Measurements from ENCODE around the gene PIPOX.

PIPOX gene, protein sequence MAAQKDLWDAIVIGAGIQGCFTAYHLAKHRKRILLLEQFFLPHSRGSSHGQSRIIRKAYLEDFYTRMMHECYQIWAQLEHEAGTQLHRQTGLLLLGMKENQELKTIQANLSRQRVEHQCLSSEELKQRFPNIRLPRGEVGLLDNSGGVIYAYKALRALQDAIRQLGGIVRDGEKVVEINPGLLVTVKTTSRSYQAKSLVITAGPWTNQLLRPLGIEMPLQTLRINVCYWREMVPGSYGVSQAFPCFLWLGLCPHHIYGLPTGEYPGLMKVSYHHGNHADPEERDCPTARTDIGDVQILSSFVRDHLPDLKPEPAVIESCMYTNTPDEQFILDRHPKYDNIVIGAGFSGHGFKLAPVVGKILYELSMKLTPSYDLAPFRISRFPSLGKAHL

DNA sequence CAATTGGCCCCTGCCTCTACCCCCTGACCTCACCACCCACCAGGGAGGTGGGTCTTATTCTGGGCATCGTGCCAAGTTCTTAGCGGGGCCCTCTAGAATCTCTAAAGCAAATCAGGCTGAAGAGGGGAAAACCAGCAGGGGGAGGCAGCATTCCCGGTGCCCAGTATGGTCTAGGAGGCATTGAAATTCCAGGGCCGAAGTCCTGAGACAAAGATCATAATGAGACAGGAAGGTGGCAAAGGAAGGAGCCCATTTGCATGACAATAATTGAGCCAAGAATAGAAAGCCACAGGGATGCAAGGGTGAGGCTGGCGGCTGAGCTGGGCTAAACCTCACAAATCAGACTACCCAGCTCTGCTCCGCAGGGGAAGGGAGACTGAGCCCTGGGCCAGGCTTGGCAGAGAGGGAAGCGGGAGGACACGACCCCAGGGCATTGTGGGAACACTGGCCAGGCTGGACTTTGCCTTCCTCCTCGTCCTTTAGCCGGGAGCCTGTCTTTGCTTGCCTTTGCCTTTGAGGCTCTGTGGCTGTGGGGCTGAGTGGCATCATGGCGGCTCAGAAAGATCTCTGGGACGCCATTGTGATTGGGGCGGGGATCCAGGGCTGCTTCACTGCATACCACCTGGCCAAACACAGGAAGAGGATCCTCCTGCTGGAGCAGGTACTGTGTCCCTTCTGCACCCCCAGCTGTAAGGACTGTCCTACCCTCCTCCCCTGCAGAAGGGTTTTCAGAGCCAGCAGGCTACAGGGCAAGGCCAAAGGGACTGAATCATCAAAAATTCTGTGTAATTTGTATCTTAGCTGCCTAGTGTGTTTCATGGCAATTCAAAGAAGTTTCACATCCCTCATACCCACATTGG is at the start of gene PIPOX:
Gene PIPOX, plus strand, starts transcription at position 463 of the 860 bp plus-strand sequence. Its CDS starts 85 bp downstream, at position 548.
- peak in 1 of 2 experiments; percentile 17 for DNase-seq

DNA sequence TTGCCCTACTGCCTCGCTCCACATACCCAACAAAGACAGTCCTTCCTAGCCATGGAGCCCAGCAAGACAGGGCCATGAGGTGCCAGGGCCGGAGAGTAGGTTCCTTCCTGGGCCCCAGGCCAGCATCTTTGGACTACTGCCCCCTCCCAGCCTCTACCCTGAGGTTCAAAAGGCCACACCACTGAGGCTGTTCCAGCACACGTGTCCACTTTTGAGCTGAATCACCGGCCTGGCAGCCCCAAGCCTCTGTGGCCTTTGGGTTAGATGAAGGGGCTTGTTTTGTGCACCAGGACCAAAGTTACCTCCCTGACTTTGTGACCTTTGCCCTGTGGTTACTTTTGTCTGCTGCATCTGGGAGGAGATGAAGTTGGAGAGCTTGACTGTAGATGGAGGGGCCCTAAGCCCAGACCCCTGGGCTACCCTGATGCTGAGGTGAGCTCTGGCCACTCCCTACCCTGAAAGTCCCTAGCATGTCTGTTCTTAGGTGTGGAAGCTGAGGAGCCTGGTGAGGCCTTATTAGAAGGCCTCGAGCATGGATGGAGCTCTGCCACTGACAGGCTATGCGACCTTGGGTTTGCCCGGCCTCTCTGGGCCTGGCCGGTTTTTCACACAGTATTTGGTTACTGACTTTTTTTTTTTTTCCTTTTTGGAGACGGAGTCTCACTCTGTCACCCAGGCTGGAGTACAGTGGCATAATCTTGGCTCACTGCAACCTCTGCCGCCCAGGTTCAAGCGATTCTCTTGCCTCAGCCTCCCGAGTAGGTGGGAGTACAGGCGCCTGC is 49.1 kb upstream of the PIPOX start:
- DNase-seq: no peak

GRCh38 chr17:28996554-28997096 is 46.3 kb upstream of the PIPOX start:
- no peak for DNase-seq

- no peak for DNase-seq
Measured at GRCh38 chr17:28997806-28998205, 45.1 kb upstream of the PIPOX start.

- peak in 1 of 2 experiments; percentile 61 for DNase-seq
Measured at GRCh38 chr17:28999206-28999605, 43.7 kb upstream of the PIPOX start.

DNA sequence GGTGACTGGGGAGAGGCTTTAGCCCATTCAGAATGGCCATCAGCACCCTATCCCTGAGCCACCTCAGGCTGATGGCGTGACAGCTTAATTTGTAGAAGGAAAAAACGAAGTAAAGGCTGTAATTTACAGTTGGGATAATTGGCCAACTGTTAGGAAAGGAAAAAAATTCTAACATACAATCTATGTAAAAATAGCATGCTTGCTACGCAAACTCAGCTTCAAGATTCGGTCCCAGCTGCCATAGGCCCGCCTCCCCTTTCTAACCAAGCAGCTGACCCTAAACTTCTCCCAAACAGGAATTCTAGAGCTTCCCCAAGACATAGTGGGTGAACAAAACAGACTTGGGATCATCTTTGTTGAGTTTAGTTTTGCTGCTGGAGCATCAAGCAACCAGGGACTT is 42.0 kb upstream of the PIPOX start:
- no peak for DNase-seq

- DNase-seq: no peak
Measured at GRCh38 chr17:29002811-29003210, 40.1 kb upstream of the PIPOX start.

DNA sequence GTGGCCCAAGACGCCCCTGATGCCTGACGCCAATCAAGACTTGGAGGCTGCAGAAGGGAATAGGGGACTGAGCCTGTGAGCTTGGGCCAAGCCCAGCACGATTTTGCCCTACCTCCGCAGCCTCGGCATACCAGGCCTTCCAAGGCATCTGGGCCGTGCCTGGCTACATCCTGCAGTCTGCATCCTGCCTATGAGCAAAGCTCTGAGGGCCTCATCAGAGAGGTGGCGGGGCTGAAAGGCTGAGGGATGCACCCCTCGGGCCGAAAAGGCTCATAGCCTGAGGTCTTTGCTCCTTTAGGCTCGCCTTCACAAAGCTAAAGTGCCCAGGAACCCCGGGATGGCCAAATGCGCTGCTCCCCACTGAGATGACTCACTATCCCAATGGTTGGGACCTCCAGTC is 39.7 kb upstream of the PIPOX start:
- DNase-seq: no peak

DNA sequence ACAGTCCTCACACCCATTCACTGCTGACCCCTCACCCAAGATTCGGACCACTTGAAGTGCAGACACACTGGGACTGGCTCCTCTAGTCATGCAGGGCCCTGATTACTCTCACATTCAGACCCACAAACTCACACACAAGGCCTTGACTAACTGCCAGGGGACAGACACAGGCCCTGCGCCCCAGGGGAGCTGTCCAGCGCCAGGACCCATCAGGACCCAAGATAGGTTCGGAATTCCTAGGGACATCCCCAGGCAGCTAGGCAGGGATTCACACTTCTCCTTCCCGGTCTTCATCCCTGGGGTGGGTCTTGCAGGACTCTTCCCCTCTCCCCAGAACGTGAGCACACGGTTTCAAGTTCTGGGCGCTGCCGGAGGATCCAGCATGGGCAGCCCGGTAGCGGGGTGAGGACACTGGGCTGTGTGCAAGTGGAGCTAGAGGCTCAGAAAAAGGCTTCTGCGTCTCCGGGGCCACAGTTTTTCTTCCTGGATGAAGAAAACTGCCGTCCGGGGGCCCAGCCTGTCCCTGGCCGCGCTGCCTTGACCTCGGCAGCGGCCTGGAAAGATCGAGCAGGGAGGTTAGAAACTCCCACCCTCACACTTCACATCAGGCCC is 38.8 kb upstream of the PIPOX start:
- no peak for DNase-seq

GRCh38 chr17:29005936-29006511 is 36.9 kb upstream of the PIPOX start, which contains the start of gene SEZ6:
Gene SEZ6 (minus strand): TSS chr17:29006033. CDS start chr17:29005869, 164 bp downstream.
- DNase-seq: peak in 1 of 2 experiments; percentile 60

DNA sequence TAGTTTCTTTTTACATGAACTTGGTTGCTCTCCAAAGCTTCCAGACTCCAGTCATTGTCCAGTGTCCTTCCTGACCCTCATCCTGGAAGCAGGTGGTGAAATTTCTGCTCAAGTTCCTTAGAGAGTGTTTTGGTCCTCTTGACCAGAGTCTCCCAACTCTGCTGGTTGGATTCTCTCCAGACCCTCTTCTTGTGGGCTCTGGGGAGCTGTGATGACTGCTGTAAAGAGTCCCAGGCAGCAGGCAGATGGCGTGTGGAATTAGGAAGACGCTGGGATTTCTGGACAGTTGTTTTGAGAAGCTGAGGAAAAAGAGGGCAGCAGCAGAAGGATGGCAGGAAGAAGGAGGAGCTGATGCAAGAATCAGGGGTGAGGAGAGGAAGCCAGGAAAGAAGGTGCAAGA is 35.5 kb upstream of the PIPOX start:
- DNase-seq: no peak

- DNase-seq: no peak
Measured at GRCh38 chr17:29007860-29008455, 35.0 kb upstream of the PIPOX start.

DNA sequence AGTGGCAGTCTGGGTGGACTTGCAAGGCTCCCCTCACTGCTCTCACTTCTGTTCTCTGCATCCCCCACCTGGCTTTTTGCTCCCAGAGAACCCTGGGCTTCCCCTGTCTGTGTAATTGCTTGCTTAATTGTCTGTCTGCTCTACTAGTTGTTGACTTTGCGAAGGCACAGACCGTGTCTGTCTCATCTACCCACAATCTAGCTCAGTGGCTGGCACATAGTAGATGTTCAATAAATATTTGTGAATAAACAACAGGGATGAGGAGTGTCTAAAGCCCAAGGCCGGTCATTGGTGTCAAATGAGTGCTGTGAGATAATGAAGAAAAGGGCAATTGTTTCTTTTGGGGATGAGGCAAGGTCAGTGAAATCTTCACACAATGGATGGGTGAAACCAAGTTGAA is 34.4 kb upstream of the PIPOX start:
- DNase-seq: no peak

- no peak for DNase-seq
Measured at GRCh38 chr17:29010129-29010528, 32.8 kb upstream of the PIPOX start.

- DNase-seq: no peak
Measured at GRCh38 chr17:29010586-29010985, 32.4 kb upstream of the PIPOX start.

DNA sequence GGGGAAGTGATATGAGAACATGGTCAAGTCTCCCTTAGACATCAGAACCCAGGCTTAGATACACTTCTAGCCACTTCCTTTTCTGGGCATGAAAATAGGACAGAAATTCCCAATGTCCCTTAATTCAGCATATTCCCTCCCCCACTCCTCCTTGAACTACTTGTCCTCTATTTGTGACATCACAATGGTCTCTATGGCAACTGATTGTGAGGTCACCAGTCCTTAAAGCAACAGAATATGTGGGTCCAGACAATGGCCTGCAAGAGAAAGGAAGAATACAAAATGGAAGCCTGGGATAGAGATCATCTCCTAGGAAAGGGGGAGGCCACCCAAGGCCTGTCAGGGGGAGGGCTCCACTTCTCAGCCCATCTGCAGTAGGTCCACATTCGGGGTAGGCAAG is 30.4 kb upstream of the PIPOX start:
- no peak for DNase-seq

DNA sequence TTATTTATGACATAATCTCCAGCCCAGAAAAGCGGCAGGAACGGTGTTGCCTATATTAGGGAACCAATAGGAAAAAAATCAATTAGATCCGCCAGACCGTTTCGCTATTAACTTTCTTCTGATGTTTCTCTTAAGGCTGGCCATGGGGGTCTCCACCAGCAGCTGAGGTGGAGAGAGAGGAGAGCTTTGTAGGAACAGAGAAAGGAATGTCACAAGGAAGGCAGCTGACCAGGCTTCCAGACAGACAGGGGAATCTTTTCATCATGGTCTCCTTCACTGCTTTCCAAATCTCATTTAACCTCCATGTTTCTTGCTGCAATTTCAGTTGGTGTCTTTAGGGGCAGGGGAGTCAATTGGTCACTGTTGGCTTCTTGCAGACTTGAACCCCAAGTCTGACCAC is 28.2 kb upstream of the PIPOX start:
- no peak for DNase-seq

- no peak for DNase-seq
Measured at GRCh38 chr17:29016345-29017210, 26.4 kb upstream of the PIPOX start.

DNA sequence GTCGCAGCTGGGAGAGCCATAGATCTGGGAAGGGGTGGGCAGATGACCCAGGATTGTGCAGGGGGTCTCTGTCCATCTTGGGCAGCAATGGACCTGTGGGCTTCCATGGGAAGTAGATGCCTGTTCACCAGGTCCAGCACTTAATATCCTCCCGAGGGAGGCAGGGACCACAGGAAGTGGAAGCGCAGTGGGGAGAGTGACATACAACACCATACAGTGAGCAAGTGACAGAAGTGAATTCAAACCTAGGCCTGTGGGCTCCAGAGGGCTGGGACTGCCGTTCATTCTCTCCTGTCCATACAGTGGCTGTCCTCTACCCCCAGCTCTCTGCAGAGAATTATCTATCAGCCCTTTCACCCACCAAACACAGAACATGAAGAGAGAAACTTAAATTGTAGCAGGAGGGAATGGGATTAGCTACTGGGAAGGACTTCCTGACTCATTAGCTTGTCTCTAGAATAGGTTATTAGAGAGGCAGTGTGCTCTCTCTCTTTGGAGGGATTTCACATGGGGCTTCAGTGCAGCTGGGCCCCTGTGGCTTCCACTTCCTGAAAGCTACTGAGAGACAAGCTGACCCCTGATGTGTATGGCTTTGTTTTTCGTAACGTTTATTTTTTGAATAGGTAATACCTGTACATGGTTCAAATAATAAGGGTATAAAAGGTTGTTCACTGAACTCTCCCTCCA is 24.0 kb upstream of the PIPOX start:
- DNase-seq: no peak
